PC-3 (cell line): ENCODE measurements around the gene BTBD6.

ENCODE experiments used
- CTCF ChIP-seq: fragments of 300-600 bp; sonication (generic); conservative IDR thresholded peaks from 2 replicates; pipeline ENCODE4 v1.5.1; 2017; ENCODE audit warnings: antibody characterized with exemption, low read depth, mild to moderate bottlenecking, low read length
- EZH2 ChIP-seq: fragments of 300-600 bp; sonication (generic); IDR thresholded peaks from one replicate; pipeline ENCODE4 v1.6.1; 2017; ENCODE audit warnings: antibody characterized with exemption, mild to moderate bottlenecking, low read length; ENCODE audit not compliant: unreplicated experiment

- no peak for TF ChIP-seq EZH2
- no peak for TF ChIP-seq CTCF
These were observed 31.7 kb upstream of the BTBD6 start for GRCh38 chr14:105216490-105217247.
